K562 (cell line): ENCODE data around the gene ATP8B4. TPM values are rescaled to one million over a fixed set of nuclear protein-coding genes. Genes with fewer than 3 reads are reported as not detected.

Experiments
- CHCHD3 ChIP-seq: fragments of 250-450 bp; sonication (Bioruptor Pico); IDR thresholded peaks from 2 replicates; pipeline ENCODE4 v2.1.2; 2022; ENCODE audit warnings: mild to moderate bottlenecking
- ILK ChIP-seq: fragments of 450-650 bp; IDR thresholded peaks from 2 replicates; pipeline ENCODE4 v1.6.1; 2016; ENCODE audit warnings: missing genetic modification characterization, low read depth, mild to moderate bottlenecking, missing compliant biosample characterization, moderate library complexity, borderline replicate concordance
- KLF16 ChIP-seq: IDR thresholded peaks from 2 replicates; pipeline ENCODE4 v1.6.1; 2016; ENCODE audit warnings: antibody characterized with exemption
- MTF1 ChIP-seq: fragments of 250-450 bp; sonication (Bioruptor Pico); IDR thresholded peaks from 2 replicates; pipeline ENCODE4 v1.9.0; 2021; ENCODE audit warnings: moderate library complexity, mild to moderate bottlenecking, inconsistent platforms, borderline replicate concordance
- OTX1 ChIP-seq: fragments of 450-650 bp; formaldehyde crosslinking; IDR thresholded peaks from 2 replicates; pipeline ENCODE4 v1.4.0; 2022; ENCODE audit warnings: mild to moderate bottlenecking
- PHF8 ChIP-seq: fragments of 200-600 bp; sonication (generic); IDR thresholded peaks from 2 replicates; pipeline ENCODE4 v1.6.1; 2012; ENCODE audit warnings: mixed run types, mild to moderate bottlenecking, inconsistent platforms, low read length, moderate library complexity, borderline replicate concordance
- RB1 ChIP-seq: fragments of 450-650 bp; IDR thresholded peaks from 2 replicates; pipeline ENCODE4 v1.6.1; 2017; ENCODE audit warnings: low read depth, mild to moderate bottlenecking
- SMAD3 ChIP-seq: fragments of 450-650 bp; formaldehyde crosslinking; conservative IDR thresholded peaks from 2 replicates; pipeline ENCODE4 v1.4.0; 2020; ENCODE audit warnings: mild to moderate bottlenecking
- SREBF1 ChIP-seq: fragments of 150-350 bp; IDR thresholded peaks from 2 replicates; pipeline ENCODE4 v1.6.1; 2014; ENCODE audit warnings: antibody characterized with exemption, low read depth, low read length, borderline replicate concordance
- STAT5A ChIP-seq: IDR thresholded peaks from 2 replicates; pipeline ENCODE4 v1.6.1; 2012; ENCODE audit warnings: low read length, inconsistent platforms, borderline replicate concordance
- XRCC3 ChIP-seq: fragments of 450-650 bp; IDR thresholded peaks from 2 replicates; pipeline ENCODE4 v1.6.1; 2017; ENCODE audit warnings: mild to moderate bottlenecking, moderate library complexity
- YBX1 ChIP-seq: fragments of 450-650 bp; IDR thresholded peaks from 2 replicates; pipeline ENCODE4 v1.7.1; 2016; ENCODE audit warnings: mild to moderate bottlenecking
- ZFPM2 ChIP-seq: fragments of 250-450 bp; sonication (Bioruptor Pico); IDR thresholded peaks from 2 replicates; pipeline ENCODE4 v1.5.1; 2022; ENCODE audit warnings: mild to moderate bottlenecking
- ZNF507 ChIP-seq: conservative IDR thresholded peaks from 2 replicates; pipeline ENCODE4 v1.6.1; 2017; ENCODE audit warnings: missing genetic modification characterization, missing compliant biosample characterization
- polyA plus RNA-seq, 8 experiments: library from polyadenylated mRNA; depleted of rRNA in 4 of 8; stranded (reverse) in 5 of 8; unstranded in 3 of 8; fragments of >200 nt; fragmentation: Nextera tagmentation in 2 of 8; fragmentation: Illumina TruSeq in 1 of 8; extraction: Ambion mirVana in 2 of 8; extraction: Trizol in 1 of 8; gene quantifications; 2 replicates each; pipeline versions ENCODE4 v1.2.1 to v1.2.3, GENCODE V29; 2011 to 2014; ENCODE audit warnings: inconsistent platforms in 1 of 8, missing spikeins in 1 of 8
- total RNA-seq, 7 experiments: library from RNA; depleted of rRNA in 6 of 7; stranded (reverse); fragments of >200 nt in 6 of 7; fragmentation: Illumina TruSeq in 2 of 7; extraction: Trizol in 2 of 7; gene quantifications; 2 replicates each; pipeline versions ENCODE4 v1.2.1 to v1.2.3, GENCODE V29; 2011 to 2021; ENCODE audit warnings: low replicate concordance in 1 of 7
- TF ChIP-seq, protein P1 (sequence below): fragments of 250-450 bp; sonication (Bioruptor Pico); IDR thresholded peaks from 2 replicates; pipeline ENCODE4 v1.9.0; 2021; ENCODE audit warnings: mild to moderate bottlenecking, inconsistent platforms
- TF ChIP-seq, protein P2 (sequence below): sonication (generic); formaldehyde crosslinking; IDR thresholded peaks from 2 replicates; pipeline ENCODE4 v1.8.1; 2023; ENCODE audit warnings: missing genetic modification reagents, mild to moderate bottlenecking, borderline replicate concordance
- TF ChIP-seq, protein P3 (sequence below), 2 experiments: fragments of 450-650 bp; IDR thresholded peaks; 2 replicates each; pipeline ENCODE4 v1.6.1; 2018; ENCODE audit warnings: mild to moderate bottlenecking in 2 of 2, low read depth in 1 of 2; ENCODE audit not compliant: partially characterized antibody in 2 of 2

The ATP8B4 gene
- total and polyA plus RNA-seq, 9 of the 15 experiments (the other 6 are each of a cell fraction or from before 2014, with no cell fraction given) = 0.14 to 2.5 (median 0.44) TPM

DNA sequence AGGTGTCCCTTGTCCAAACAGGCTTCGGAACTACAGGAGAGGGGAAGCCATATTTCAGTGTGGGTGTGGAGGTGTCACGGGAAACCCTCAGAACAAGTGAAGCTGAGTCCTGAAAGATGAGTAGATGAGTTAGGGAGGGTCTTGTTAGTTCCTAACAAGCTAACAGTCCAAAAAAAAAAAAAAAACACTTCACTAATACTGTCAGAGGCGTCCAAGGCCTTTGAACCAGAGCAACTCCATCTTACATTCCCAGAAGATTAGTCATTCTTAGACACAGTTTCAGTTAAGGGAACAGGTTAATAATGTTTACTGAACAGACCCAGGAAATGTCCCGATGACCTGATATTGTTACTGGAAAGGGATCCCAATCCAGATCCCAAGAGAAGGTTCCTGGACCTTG lies 7.0 kb upstream of the ATP8B4 start (continued):
- TF ChIP-seq, protein P1, sequence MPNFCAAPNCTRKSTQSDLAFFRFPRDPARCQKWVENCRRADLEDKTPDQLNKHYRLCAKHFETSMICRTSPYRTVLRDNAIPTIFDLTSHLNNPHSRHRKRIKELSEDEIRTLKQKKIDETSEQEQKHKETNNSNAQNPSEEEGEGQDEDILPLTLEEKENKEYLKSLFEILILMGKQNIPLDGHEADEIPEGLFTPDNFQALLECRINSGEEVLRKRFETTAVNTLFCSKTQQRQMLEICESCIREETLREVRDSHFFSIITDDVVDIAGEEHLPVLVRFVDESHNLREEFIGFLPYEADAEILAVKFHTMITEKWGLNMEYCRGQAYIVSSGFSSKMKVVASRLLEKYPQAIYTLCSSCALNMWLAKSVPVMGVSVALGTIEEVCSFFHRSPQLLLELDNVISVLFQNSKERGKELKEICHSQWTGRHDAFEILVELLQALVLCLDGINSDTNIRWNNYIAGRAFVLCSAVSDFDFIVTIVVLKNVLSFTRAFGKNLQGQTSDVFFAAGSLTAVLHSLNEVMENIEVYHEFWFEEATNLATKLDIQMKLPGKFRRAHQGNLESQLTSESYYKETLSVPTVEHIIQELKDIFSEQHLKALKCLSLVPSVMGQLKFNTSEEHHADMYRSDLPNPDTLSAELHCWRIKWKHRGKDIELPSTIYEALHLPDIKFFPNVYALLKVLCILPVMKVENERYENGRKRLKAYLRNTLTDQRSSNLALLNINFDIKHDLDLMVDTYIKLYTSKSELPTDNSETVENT = no peak
- TF ChIP-seq SMAD3 (CRISPR knock-in tag) (0 out of 2 replicates have a peak, but pooled peaks have one; percentile 35), MTF1 (CRISPR knock-in tag) (no peak), XRCC3 (no peak), OTX1 (CRISPR knock-in tag) (no peak), ZFPM2 (CRISPR knock-in tag) (no peak), PHF8 (no peak), YBX1 (no peak), CHCHD3 (no peak), STAT5A (no peak), SREBF1 (no peak), RB1 (no peak), KLF16 (no peak), ILK (tag) (0 out of 2 replicates have a peak, but pooled peaks have one; percentile 12), ZNF507 (tag) (no peak)
- TF ChIP-seq, protein P2, sequence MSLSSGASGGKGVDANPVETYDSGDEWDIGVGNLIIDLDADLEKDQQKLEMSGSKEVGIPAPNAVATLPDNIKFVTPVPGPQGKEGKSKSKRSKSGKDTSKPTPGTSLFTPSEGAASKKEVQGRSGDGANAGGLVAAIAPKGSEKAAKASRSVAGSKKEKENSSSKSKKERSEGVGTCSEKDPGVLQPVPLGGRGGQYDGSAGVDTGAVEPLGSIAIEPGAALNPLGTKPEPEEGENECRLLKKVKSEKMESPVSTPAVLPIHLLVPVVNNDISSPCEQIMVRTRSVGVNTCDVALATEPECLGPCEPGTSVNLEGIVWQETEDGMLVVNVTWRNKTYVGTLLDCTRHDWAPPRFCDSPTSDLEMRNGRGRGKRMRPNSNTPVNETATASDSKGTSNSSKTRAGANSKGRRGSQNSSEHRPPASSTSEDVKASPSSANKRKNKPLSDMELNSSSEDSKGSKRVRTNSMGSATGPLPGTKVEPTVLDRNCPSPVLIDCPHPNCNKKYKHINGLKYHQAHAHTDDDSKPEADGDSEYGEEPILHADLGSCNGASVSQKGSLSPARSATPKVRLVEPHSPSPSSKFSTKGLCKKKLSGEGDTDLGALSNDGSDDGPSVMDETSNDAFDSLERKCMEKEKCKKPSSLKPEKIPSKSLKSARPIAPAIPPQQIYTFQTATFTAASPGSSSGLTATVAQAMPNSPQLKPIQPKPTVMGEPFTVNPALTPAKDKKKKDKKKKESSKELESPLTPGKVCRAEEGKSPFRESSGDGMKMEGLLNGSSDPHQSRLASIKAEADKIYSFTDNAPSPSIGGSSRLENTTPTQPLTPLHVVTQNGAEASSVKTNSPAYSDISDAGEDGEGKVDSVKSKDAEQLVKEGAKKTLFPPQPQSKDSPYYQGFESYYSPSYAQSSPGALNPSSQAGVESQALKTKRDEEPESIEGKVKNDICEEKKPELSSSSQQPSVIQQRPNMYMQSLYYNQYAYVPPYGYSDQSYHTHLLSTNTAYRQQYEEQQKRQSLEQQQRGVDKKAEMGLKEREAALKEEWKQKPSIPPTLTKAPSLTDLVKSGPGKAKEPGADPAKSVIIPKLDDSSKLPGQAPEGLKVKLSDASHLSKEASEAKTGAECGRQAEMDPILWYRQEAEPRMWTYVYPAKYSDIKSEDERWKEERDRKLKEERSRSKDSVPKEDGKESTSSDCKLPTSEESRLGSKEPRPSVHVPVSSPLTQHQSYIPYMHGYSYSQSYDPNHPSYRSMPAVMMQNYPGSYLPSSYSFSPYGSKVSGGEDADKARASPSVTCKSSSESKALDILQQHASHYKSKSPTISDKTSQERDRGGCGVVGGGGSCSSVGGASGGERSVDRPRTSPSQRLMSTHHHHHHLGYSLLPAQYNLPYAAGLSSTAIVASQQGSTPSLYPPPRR (CRISPR knock-in tag) = no peak
- TF ChIP-seq, protein P3, sequence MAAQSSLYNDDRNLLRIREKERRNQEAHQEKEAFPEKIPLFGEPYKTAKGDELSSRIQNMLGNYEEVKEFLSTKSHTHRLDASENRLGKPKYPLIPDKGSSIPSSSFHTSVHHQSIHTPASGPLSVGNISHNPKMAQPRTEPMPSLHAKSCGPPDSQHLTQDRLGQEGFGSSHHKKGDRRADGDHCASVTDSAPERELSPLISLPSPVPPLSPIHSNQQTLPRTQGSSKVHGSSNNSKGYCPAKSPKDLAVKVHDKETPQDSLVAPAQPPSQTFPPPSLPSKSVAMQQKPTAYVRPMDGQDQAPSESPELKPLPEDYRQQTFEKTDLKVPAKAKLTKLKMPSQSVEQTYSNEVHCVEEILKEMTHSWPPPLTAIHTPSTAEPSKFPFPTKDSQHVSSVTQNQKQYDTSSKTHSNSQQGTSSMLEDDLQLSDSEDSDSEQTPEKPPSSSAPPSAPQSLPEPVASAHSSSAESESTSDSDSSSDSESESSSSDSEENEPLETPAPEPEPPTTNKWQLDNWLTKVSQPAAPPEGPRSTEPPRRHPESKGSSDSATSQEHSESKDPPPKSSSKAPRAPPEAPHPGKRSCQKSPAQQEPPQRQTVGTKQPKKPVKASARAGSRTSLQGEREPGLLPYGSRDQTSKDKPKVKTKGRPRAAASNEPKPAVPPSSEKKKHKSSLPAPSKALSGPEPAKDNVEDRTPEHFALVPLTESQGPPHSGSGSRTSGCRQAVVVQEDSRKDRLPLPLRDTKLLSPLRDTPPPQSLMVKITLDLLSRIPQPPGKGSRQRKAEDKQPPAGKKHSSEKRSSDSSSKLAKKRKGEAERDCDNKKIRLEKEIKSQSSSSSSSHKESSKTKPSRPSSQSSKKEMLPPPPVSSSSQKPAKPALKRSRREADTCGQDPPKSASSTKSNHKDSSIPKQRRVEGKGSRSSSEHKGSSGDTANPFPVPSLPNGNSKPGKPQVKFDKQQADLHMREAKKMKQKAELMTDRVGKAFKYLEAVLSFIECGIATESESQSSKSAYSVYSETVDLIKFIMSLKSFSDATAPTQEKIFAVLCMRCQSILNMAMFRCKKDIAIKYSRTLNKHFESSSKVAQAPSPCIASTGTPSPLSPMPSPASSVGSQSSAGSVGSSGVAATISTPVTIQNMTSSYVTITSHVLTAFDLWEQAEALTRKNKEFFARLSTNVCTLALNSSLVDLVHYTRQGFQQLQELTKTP (IDR thresholded peaks at IDR 0.05; ENCODE audit: low read depth in 1 of 2, partially characterized antibody in 2 of 2) = peak in 1 of 2 experiments; percentile 69
